Mesodermal cell (in vitro differentiated cells): ENCODE data around the gene MAPK4.
"Not testable (repeated sequence)": the region's sequence is repeated elsewhere in the genome, so short reads cannot be mapped to it uniquely, and the experiment has no call there.

Experiments used
- H3K27ac ChIP-seq: 2 replicates; pipeline ENCODE4 v1.7.0; 2013; ENCODE audit warnings: mild to moderate bottlenecking, low read depth, low read length, moderate library complexity; ENCODE audit not compliant: severe bottlenecking
- H3K36me3 ChIP-seq: 2 replicates; pipeline ENCODE4 v1.7.1; 2013; ENCODE audit warnings: mild to moderate bottlenecking, low read length, moderate library complexity; ENCODE audit not compliant: control insufficient read depth, insufficient read depth
- H3K4me1 ChIP-seq: one replicate; pipeline ENCODE4 v1.7.1; 2013; ENCODE audit warnings: mild to moderate bottlenecking, low read length; ENCODE audit not compliant: insufficient read depth, control insufficient read depth, poor library complexity, severe bottlenecking
- H3K4me3 ChIP-seq: 2 replicates; pipeline ENCODE4 v1.7.0; 2013; ENCODE audit warnings: low read length, control low read depth, mild to moderate bottlenecking; ENCODE audit not compliant: insufficient read depth, poor library complexity, severe bottlenecking; ENCODE audit errors: extremely low read depth
- H3K9me3 ChIP-seq: 2 replicates; pipeline ENCODE4 v1.7.1; 2013; ENCODE audit warnings: mild to moderate bottlenecking, low read length, moderate library complexity; ENCODE audit not compliant: control insufficient read depth
- whole genome bisulfite sequencing, 2 experiments: methylation state at CpG; one replicate each; pipeline ENCODE4 v1.1.5; 2013; ENCODE audit warnings: missing lambda C conversion rate in 2 of 2; ENCODE audit not compliant: insufficient coverage in 2 of 2; 5-methylcytosine and 5-hydroxymethylcytosine counted together

The MAPK4 gene

GRCh38 chr18:50607378-50607926 lies 47.6 kb downstream of the MAPK4 start:
- Histone ChIP-seq H3K9me3 (peaks cover 5% of the 10 kb centered on the region), H3K36me3 (no peaks in the 10 kb centered on the region), H3K27ac (no peak overlapping the region), H3K4me3 (no peak overlapping the region), H3K4me1 (peaks cover 4% of the 10 kb centered on the region)
- 77 to 88% methylated on average over 3 to 5 of the region's 5 CpGs for WGBS, 2 experiments

GRCh38 chr18:50609171-50609570 lies 49.3 kb downstream of the MAPK4 start:
- H3K36me3 ChIP-seq, H3K4me3 ChIP-seq, H3K4me1 ChIP-seq, H3K27ac ChIP-seq: not testable (repeated sequence)
- peaks cover 13% of the 10 kb centered on the region for H3K9me3 ChIP-seq
- 79 to 95% methylated on average over 10 to 17 of the region's 26 CpGs for WGBS, 2 experiments

GRCh38 chr18:50610349-50610748 lies 50.5 kb downstream of the MAPK4 start:
- H3K4me3 ChIP-seq = no peak overlapping the region
- H3K4me1 ChIP-seq = peaks cover 4% of the 10 kb centered on the region
- WGBS, 2 experiments = 85 to 94% methylated on average over 3 to 4 of the region's 4 CpGs
- peaks cover 13% of the 10 kb centered on the region for H3K9me3 ChIP-seq
- no peaks in the 10 kb centered on the region for H3K36me3 ChIP-seq
- H3K27ac ChIP-seq = no peak overlapping the region

- Histone ChIP-seq H3K36me3 (no peaks in the 10 kb centered on the region), H3K4me1 (peaks cover 4% of the 10 kb centered on the region), H3K27ac (no peak overlapping the region), H3K9me3 (peaks cover 13% of the 10 kb centered on the region), H3K4me3 (no peak overlapping the region)
- 59 to 79% methylated on average over 2 to 5 of the region's 5 CpGs for WGBS, 2 experiments
These were observed 51.6 kb downstream of the MAPK4 start for GRCh38 chr18:50611529-50611941.

GRCh38 chr18:50614838-50615237 lies 55.0 kb downstream of the MAPK4 start:
- Histone ChIP-seq H3K9me3 (peaks cover 8% of the 10 kb centered on the region), H3K27ac (no peak overlapping the region), H3K4me3 (no peak overlapping the region), H3K4me1 (peaks cover 4% of the 10 kb centered on the region), H3K36me3 (no peaks in the 10 kb centered on the region)
- WGBS, 2 experiments = 88% methylated on average over 2 of the region's 5 CpGs; no CpG with 5 or more reads in 1 of the 2 experiments

GRCh38 chr18:50616484-50617048 lies 56.7 kb downstream of the MAPK4 start:
- Histone ChIP-seq H3K27ac (no peak overlapping the region), H3K4me1 (peaks cover under 1% of the 10 kb centered on the region), H3K9me3 (peaks cover 8% of the 10 kb centered on the region), H3K4me3 (no peak overlapping the region), H3K36me3 (no peaks in the 10 kb centered on the region)
- WGBS, 2 experiments = 85 to 91% methylated on average over 5 of the region's 5 CpGs

GRCh38 chr18:50619861-50620275 lies 60.0 kb downstream of the MAPK4 start:
- no peak overlapping the region for H3K27ac ChIP-seq
- no peak overlapping the region for H3K4me3 ChIP-seq
- 90 to 100% methylated on average over 2 of the region's 4 CpGs for WGBS, 2 experiments
- H3K36me3 ChIP-seq = no peaks in the 10 kb centered on the region
- H3K4me1 ChIP-seq = no peaks in the 10 kb centered on the region
- H3K9me3 ChIP-seq = no peaks in the 10 kb centered on the region

GRCh38 chr18:50620319-50620718 lies 60.4 kb downstream of the MAPK4 start:
- H3K4me1 ChIP-seq = no peaks in the 10 kb centered on the region
- no peaks in the 10 kb centered on the region for H3K9me3 ChIP-seq
- H3K27ac ChIP-seq = no peak overlapping the region
- 100% methylated on average over 1 of the region's 2 CpGs; no CpG with 5 or more reads in 1 of the 2 experiments for WGBS, 2 experiments
- H3K36me3 ChIP-seq = no peaks in the 10 kb centered on the region
- no peak overlapping the region for H3K4me3 ChIP-seq

GRCh38 chr18:50621366-50621765 lies 61.5 kb downstream of the MAPK4 start:
- WGBS, 2 experiments = 93 to 100% methylated on average over 1 to 2 of the region's 2 CpGs
- Histone ChIP-seq H3K4me1 (no peaks in the 10 kb centered on the region), H3K4me3 (no peak overlapping the region), H3K9me3 (no peaks in the 10 kb centered on the region), H3K27ac (no peak overlapping the region), H3K36me3 (no peaks in the 10 kb centered on the region)

- Histone ChIP-seq H3K9me3 (no peaks in the 10 kb centered on the region), H3K4me1 (no peaks in the 10 kb centered on the region), H3K4me3 (no peak overlapping the region), H3K27ac (no peak overlapping the region), H3K36me3 (no peaks in the 10 kb centered on the region)
- 85 to 93% methylated on average over 2 of the region's 3 CpGs for WGBS, 2 experiments
These were observed 62.4 kb downstream of the MAPK4 start for GRCh38 chr18:50622320-50622719.

GRCh38 chr18:50622865-50623393 lies 63.0 kb downstream of the MAPK4 start:
- Histone ChIP-seq H3K4me1 (no peaks in the 10 kb centered on the region), H3K27ac (no peak overlapping the region), H3K4me3 (no peak overlapping the region), H3K9me3 (no peaks in the 10 kb centered on the region), H3K36me3 (no peaks in the 10 kb centered on the region)
- WGBS, 2 experiments = 57 to 75% methylated on average over 4 to 5 of the region's 7 CpGs
